PFSK-1 (cell line): ENCODE results near the gene TAS2R43.

Experiments used
- FOXP2 ChIP-seq: optimal IDR thresholded peaks from 2 replicates; pipeline ENCODE3; 2011; ENCODE audit warnings: borderline replicate concordance, control low read depth, inconsistent platforms; ENCODE audit not compliant: insufficient read depth; ENCODE audit errors: extremely low read length, extremely low read depth
- POLR2AphosphoS5 ChIP-seq: IDR thresholded peaks from 2 replicates; pipeline ENCODE4 v1.6.1; 2012; ENCODE audit warnings: low read depth, mild to moderate bottlenecking, control low read depth, low read length, moderate library complexity
- REST ChIP-seq, 2 experiments: IDR thresholded peaks; 2 replicates each; pipeline versions ENCODE4 v1.6.1 to v1.8.0; 2011 to 2012; ENCODE audit warnings: low read depth in 2 of 2, low read length in 2 of 2, control low read depth in 1 of 2, inconsistent platforms in 1 of 2, mild to moderate bottlenecking in 1 of 2, moderate library complexity in 1 of 2; ENCODE audit not compliant: insufficient read depth in 1 of 2
- SIN3A ChIP-seq: IDR thresholded peaks from 2 replicates; pipeline ENCODE4 v1.6.1; 2012; ENCODE audit warnings: mild to moderate bottlenecking, low read length, moderate library complexity, borderline replicate concordance; ENCODE audit not compliant: insufficient read depth
- TAF1 ChIP-seq: IDR thresholded peaks from 2 replicates; pipeline ENCODE4 v1.6.1; 2012; ENCODE audit warnings: low read length, control low read depth, borderline replicate concordance; ENCODE audit not compliant: insufficient read depth

TAS2R43 gene

GRCh38 chr12:11078246-11078645 is 13.9 kb downstream of the TAS2R43 start:
- TF ChIP-seq FOXP2 = no peak
- TF ChIP-seq SIN3A = no peak
- TF ChIP-seq REST (IDR thresholded peaks at IDR 0.05; ENCODE audit: insufficient read depth in 1 of 2, low read depth in 2 of 2, low read length in 2 of 2) = no peak
- no peak for TF ChIP-seq TAF1
- no peak for TF ChIP-seq POLR2AphosphoS5

- TF ChIP-seq REST (IDR thresholded peaks at IDR 0.05; ENCODE audit: insufficient read depth in 1 of 2, low read depth in 2 of 2, low read length in 2 of 2) = no peak
- no peak for TF ChIP-seq FOXP2
- no peak for TF ChIP-seq TAF1
- TF ChIP-seq POLR2AphosphoS5 = no peak
- no peak for TF ChIP-seq SIN3A
Measured at GRCh38 chr12:11075642-11076041, 16.5 kb downstream of the TAS2R43 start.

DNA sequence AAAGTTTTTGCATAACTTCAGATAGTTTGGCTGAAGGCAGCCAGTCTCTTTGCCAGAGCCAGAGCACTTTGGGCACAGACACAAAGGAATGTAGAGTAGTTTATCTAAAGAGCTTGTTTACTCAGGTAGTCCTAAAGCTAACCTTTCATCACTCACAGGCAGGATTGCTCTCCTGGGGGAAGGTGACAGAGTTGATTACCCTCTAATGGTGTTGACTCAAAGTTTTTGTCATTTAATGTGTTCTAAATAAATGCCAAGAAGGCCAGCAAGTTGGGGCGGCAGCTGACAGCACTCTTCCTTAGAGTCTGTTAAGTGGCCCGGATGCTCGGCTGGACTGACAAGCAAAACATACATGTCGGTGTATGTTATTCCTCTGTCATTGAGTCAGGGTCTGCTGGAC is 20.7 kb downstream of the TAS2R43 start:
- TF ChIP-seq TAF1 (no peak), SIN3A (no peak), REST (IDR thresholded peaks at IDR 0.05; ENCODE audit: insufficient read depth in 1 of 2, low read depth in 2 of 2, low read length in 2 of 2) (no peak), FOXP2 (no peak), POLR2AphosphoS5 (no peak)

DNA sequence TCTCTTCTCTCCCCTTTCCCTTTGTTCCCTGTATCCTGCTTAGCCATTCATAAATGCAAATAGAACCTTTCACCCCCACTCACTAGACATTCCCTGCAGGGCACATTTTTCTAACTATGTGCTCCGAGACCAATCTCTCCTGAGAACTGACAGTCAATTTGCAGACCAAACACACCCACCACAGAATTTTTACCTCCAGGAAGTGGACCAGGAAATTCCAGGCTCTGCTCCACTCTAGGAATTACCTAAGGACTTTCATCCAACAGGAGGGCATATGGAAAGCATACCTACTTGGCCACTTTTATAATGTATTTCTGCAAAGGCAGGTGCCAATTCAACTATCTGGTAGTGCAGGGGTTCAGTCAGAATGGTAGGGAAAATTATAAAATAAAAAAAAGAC is 21.1 kb downstream of the TAS2R43 start:
- TF ChIP-seq REST (IDR thresholded peaks at IDR 0.05; ENCODE audit: insufficient read depth in 1 of 2, low read depth in 2 of 2, low read length in 2 of 2) = no peak
- TF ChIP-seq SIN3A = no peak
- no peak for TF ChIP-seq POLR2AphosphoS5
- TF ChIP-seq TAF1 = no peak
- TF ChIP-seq FOXP2 = no peak

DNA sequence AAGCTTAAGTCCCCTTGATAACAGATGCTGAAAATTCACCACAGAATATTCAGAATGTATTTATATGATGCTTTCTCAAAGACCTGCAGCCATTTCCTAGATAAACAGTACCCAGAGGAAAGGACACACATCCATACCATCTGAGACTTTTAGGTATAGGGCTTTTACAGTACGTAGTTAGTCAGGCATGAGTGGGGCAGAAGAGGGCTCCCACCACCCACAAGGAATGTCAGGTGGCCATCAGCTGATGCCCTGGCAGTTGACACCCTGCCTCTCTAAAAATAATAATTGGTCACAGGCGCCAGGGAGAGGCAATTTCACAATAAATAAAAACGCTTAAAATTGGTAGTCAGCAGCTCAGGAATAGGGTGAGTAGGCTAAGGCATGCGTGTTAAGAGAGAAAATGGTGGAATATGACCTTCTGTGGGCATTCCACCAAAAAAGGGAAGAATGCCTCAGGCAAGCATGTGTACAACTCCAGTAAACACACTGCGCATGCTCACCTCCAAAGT is 22.2 kb downstream of the TAS2R43 start:
- TF ChIP-seq SIN3A = no peak
- no peak for TF ChIP-seq REST (IDR thresholded peaks at IDR 0.05; ENCODE audit: insufficient read depth in 1 of 2, low read depth in 2 of 2, low read length in 2 of 2)
- TF ChIP-seq POLR2AphosphoS5 = no peak
- no peak for TF ChIP-seq FOXP2
- TF ChIP-seq TAF1 = no peak
